T-cell (primary cell): ENCODE measurements around the gene TOP1. TPM values are rescaled to one million over a fixed set of nuclear protein-coding genes. Genes with fewer than 3 reads are reported as not detected.

Source experiments
- ATAC-seq, 4 experiments: fragments of 200-7000 bp in 3 of 4; fragments of 150-1000 bp in 1 of 4; cut with Tn5 transposase; replicated peaks in 1 of 4; 1 replicate in 3 of 4; 2 replicates in 1 of 4; pipeline ENCODE4 v1.10.0; 2021; ENCODE audit warnings: moderate library complexity in 3 of 4, mild to moderate bottlenecking in 2 of 4, moderate number of reproducible peaks in 1 of 4
- CTCF ChIA-PET, 2 donors: fragments of 300-600 bp; sonication (Branson Sonifier 250); formaldehyde crosslinking; loops; one replicate each; lab custom pipeline; 2022; ENCODE audit warnings: antibody characterized with exemption in 2 of 2; lab: Charles Lee
- POLR2A ChIA-PET, 2 donors: fragments of 300-600 bp; sonication (Branson Sonifier 250); formaldehyde crosslinking; loops; one replicate each; lab custom pipeline; 2022; ENCODE audit warnings: antibody characterized with exemption in 2 of 2; lab: Charles Lee
- DNase-seq, 35 experiments: peaks; one replicate each; pipeline versions ENCODE4 v3.0.0 to v3.0.0-alpha.2; 2013 to 2023
- H3K27ac ChIP-seq: one replicate; pipeline ENCODE4 v1.5.1; 2013; ENCODE audit warnings: low read length
- H3K27me3 ChIP-seq, 2 experiments: replicated peaks in 1 of 2; 1 replicate in 1 of 2; 2 replicates in 1 of 2; pipeline versions ENCODE4 v1.6.1 to v1.7.0; 2013; ENCODE audit warnings: low read length in 1 of 2, mixed read lengths in 1 of 2; ENCODE audit not compliant: control insufficient read depth in 2 of 2, insufficient read depth in 2 of 2; ENCODE audit errors: extremely low read depth in 1 of 2
- H3K36me3 ChIP-seq, 2 donors: 1 replicate in 1 of 2; 2 replicates in 1 of 2; pipeline versions ENCODE4 v1.6.1 to v1.7.0; 2013; ENCODE audit warnings: low read length in 1 of 2; ENCODE audit not compliant: control insufficient read depth in 2 of 2, insufficient read depth in 1 of 2; ENCODE audit errors: extremely low read depth in 1 of 2
- H3K4me1 ChIP-seq, 2 experiments: 1 replicate in 1 of 2; 2 replicates in 1 of 2; pipeline versions ENCODE4 v1.6.1 to v1.7.0; 2013; ENCODE audit warnings: low read length in 2 of 2, mixed read lengths in 1 of 2; ENCODE audit not compliant: insufficient read depth in 2 of 2, control insufficient read depth in 1 of 2; ENCODE audit errors: extremely low read depth in 1 of 2
- H3K4me3 ChIP-seq, 2 donors: 1 replicate in 1 of 2; 2 replicates in 1 of 2; pipeline versions ENCODE4 v1.5.1 to v1.7.0; 2013; ENCODE audit warnings: mild to moderate bottlenecking in 2 of 2, low read length in 1 of 2, moderate library complexity in 1 of 2; ENCODE audit not compliant: control insufficient read depth in 1 of 2; ENCODE audit errors: extremely low read depth in 1 of 2
- H3K9me3 ChIP-seq: 2 replicates; pipeline ENCODE4 v1.7.0; 2013
- H3K27ac Mint-ChIP-seq, 2 donors: one replicate each; pipeline ENCODE4 v1.8.0; 2020 to 2021; ENCODE audit warnings: mild to moderate bottlenecking in 2 of 2, mixed read lengths in 2 of 2
- H3K27me3 Mint-ChIP-seq, 2 donors: one replicate each; pipeline ENCODE4 v1.8.0; 2021 to 2022; ENCODE audit warnings: mixed read lengths in 2 of 2
- H3K36me3 Mint-ChIP-seq: one replicate; pipeline ENCODE4 v1.8.0; 2021; ENCODE audit warnings: mixed read lengths
- H3K4me1 Mint-ChIP-seq, 3 donors: one replicate each; pipeline ENCODE4 v1.8.0; 2020 to 2022; ENCODE audit warnings: mixed read lengths in 3 of 3, mild to moderate bottlenecking in 1 of 3
- H3K4me3 Mint-ChIP-seq, 3 donors: one replicate each; pipeline ENCODE4 v1.8.0; 2020 to 2022; ENCODE audit warnings: mild to moderate bottlenecking in 3 of 3, mixed read lengths in 3 of 3, moderate library complexity in 3 of 3
- H3K9me3 Mint-ChIP-seq, 3 donors: one replicate each; pipeline ENCODE4 v1.8.0; 2020 to 2022; ENCODE audit warnings: mixed read lengths in 3 of 3
- WGBS: methylation state at CpG from one replicate; pipeline ENCODE4 v1.1.5; 2013; ENCODE audit warnings: missing lambda C conversion rate; ENCODE audit not compliant: insufficient coverage; 5-methylcytosine and 5-hydroxymethylcytosine counted together
- total RNA-seq, 35 experiments: library from RNA in 6 of 35; stranded (reverse) in 6 of 35; fragments of 120-200 nt in 1 of 35; gene quantifications; one replicate each; pipeline versions ENCODE4 v1.2.1 to v1.2.4 and lab custom pipeline; 2013 to 2026

The TOP1 gene
- total RNA-seq, 5 donors from 2014 or later (not counting 1 experiment from before 2014, with no cell fraction given), result 30.2 to 41.2 (median 38.1) TPM

DNA sequence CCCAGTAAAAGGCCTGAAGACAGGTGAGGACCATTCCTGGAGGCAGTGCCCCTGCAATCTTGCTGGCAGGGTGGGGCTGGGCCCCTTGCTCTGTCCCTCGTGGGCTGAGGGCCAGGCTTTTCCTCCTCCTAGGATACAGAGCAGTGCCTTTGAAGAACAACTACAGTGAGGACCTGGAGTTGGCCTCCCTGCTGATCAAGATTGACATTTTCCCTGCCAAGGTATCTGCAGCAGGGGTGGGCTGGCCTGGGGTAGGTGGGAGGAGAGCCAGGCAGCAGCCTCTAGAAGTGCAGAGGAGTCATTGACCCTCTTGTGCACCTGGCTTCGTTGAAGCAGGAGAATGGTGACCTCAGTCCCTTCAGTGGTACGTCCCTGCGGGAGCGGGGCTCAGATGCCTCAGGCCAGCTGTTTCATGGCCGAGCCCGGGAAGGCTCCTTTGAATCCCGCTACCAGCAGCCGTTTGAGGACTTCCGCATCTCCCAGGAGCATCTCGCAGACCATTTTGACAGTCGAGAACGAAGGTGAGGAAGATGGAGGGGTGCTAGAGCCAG lies 145.2 kb downstream of the TOP1 start:
- DNase-seq, result peak in 1 of 35 experiments; percentile 16
- WGBS, result 99% methylated on average over 12 of the region's 13 CpGs

More for the DNA sequence above, 145.2 kb downstream of the TOP1 start:
- peaks cover 18 to 35% (median 27%) of the 10 kb centered on the region in 3 donors for H3K4me1 Mint-ChIP-seq
- no peaks in the 10 kb centered on the region for H3K9me3 Mint-ChIP-seq
- peaks cover 49% of the 10 kb centered on the region for H3K36me3 Mint-ChIP-seq
- ATAC-seq, result no peak
- Histone ChIP-seq H3K27ac (peak overlapping the region; percentile 15), H3K9me3 (no peaks in the 10 kb centered on the region), H3K27me3 (no peaks in the 10 kb centered on the region), H3K4me3 (no peak overlapping the region), H3K36me3 (peaks cover 25 to 86% of the 10 kb centered on the region in 2 donors), H3K4me1 (peaks cover 0 to 34% of the 10 kb centered on the region in 2 experiments)
- no peaks in the 10 kb centered on the region for H3K27me3 Mint-ChIP-seq
- ChIA-PET POLR2A (no interaction called here), CTCF (interaction anchor here in 1 of 2 donors (1.3 kb wide), 2 partner anchors 59 to 166 kb away, joined by 6 read pairs; no protein-coding TSS in a partner anchor)
- H3K27ac Mint-ChIP-seq, result peak overlapping the region; percentile 19 to 79
- no peak overlapping the region for H3K4me3 Mint-ChIP-seq

Other genes starting within 250 kb of the TOP1 start
- 100 to 1,000 TPM; 390 to 589 (median 444) TPM for gene PLCG1, start 108.7 kb downstream of the TOP1 start, total RNA-seq